ENCODE data around the gene IGF1R. TPM values are rescaled to one million over a fixed set of nuclear protein-coding genes. Genes with fewer than 3 reads are reported as not detected.

The IGF1R gene
- total RNA-seq, 1 donor from 2014 or later: 29.2 TPM

DNA sequence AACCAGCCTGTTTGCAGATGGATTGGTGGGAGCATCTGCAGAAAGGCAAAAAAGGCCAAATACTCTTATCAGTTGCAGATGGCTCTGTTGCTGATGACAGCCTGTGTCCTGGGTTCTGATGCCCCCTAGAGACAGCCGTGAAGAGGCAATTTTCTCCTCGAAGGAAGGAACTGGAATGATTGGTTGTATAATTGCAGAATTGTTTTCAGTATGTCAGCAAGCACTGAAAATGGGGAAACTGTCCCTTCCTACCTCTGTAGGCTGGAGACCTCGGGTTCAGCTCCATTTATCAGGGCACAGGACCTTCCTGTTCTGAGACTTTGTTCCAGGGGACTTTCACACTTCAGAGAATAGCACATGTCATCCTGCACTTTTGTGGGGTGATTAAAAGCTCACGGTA is 256.2 kb downstream of the IGF1R start:
- DNase-seq (ENCODE audit: low spot score): no peak

DNA sequence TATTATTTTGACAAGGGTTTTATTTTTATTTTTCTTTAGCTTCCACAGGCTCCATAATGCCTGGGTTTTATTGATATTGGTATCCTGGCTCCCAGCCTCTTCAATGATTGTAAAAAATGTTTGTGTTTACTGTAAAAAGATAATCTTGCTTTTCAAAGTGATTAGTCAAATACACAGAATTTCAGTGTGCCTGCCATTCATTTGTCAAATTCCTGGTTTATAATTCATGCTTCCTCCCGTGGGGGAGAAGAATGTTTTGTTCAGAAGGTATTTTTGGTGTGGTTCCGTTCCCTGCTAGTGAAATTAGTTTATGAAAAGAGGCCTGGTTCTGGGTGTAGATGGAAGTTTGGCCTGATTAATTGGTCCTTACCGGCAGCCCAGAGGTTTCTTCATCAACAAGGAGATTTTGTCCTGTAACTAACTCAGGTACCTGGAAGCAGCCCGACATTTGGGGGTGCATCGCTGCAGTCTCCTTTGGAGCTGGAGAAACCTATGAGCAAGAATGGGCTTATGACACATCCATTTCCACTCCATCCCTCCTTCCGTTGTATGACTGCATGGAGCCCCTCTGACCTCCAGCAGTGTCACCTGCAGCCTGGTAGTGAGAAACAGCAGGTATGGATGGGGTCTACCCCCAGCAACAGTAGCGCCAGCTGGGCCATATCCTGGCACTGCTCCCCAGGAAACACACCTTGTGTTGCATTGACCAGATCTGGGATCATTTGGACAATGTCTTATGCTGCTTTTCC is 257.8 kb downstream of the IGF1R start:
- no peak for DNase-seq (ENCODE audit: low spot score)

DNA sequence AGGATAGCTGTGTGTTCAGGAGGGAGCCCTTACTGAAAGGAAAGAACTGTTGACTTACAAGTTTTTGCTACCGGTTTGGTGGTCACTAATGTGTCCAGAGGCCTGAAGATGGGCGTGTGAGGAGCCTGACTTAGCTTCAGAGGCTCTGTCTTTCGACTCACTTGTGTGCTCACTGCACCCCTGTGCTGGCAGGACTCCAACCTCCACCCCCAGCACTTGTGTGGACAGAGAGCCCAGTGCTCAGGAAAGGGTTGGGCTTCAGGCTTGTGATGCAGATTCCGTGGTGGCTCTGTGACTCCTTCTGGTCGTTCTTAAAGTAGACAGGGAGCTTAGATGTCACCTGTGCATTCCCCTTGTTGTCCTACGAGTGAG is 258.4 kb downstream of the IGF1R start:
- DNase-seq (ENCODE audit: low spot score): no peak

DNA sequence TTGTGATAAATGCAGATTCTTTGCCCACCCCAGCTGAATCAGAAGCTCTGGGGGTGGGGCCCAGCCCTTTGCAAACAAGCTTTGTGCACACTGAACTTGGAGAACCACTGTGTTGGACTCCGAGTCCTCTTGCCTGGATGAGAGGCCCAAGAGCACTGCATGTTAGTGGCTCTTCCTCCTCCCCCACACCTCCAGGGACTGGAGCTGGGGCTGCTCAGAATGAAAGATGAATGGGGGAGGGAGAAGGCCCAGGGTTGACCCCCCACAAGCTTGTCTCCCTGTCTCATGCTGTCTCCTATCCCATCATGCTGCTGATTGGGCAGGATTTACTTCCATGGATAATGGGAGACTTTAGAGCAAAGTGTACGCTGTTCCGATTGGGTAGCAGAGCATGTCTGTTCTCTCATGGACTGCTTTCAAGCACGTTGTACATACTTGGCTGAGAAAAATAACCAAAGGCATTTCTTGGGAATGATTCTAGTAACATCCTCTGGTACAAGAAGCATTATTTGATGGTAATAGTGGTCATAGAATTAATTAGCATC is 259.7 kb downstream of the IGF1R start:
- no peak for DNase-seq (ENCODE audit: low spot score)

DNA sequence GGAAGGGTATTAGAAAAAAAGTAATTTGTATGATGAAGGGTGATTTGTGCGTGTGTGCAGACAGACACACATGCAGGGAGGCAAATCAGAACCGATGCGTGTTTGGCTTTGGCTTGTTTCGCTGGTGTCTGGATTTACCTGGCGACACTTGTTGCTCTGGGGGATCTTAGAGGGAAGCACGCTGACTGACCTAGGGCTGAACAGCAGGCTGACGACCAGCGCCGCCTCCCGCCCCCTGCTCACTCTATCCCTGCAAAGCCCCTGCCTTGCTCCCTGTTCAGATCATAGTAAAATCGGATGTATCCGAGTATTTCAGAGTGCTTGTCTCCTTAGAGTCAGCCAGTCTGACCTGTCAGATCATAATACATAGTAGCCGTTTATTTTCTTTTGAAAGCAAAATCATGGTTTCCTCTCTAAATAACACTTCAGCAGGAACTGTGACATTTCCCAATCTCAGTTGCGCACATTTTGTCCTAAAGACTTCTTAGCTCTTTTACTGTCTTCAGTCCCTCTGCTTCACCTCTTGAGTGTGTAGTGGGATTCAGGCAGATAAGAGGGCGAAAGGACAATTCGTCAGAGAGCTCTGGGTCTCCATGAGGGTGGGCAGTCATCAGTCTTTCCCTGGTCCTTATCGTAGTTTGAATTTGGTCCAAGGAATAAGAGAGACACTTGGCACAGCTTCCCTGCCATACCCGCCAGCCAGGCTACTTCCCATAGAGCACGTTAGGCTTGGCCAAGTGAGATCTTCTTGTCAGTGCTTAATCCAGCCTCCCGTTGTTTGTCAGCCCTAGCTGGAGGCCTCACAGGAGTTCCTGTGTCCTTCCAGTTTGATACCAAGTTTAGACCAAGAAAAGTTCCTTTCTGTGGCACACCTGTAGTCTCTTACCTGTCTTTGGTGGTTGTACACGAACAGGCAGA is 261.9 kb downstream of the IGF1R start:
- DNase-seq (ENCODE audit: low spot score): no peak

DNA sequence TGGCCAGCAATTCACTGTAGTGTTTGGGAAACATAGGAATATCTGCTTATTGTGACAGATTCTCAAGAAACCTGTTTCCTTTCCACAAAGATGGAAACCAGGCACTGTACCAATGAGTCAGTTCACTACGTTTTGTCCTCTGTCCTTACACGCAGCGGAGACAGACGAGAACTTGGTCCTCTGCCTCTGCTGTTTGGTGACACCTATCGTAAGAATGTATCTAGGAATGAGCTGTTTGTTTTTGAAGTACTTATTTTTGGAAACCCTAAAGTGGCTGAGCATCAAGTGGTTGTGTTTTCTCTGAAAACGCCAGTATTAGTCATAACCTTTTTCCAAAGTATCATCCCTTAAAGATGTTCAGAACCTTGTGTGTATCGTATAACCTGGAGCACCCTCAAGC is 266.3 kb downstream of the IGF1R start:
- no peak for DNase-seq (ENCODE audit: low spot score)

DNA sequence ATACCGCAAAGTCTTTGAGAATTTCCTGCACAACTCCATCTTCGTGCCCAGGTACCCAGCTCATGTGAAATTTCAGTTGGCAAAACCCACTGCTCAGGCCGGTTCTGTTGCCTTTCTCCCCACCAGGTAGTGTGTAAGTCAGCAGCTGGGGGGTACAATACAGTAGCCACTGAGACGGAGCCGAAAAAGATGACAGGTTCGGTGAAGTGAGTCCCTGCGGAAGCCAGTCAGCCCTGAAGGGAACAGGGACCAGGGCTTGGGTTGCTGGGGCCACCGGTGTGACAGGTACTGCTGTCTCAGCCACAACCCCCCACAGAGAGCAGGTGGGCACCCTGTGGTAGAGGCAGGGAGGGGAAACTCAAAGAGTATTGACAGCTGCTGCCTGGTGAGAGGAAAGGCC is 268.5 kb downstream of the IGF1R start:
- DNase-seq (ENCODE audit: low spot score): no peak

DNA sequence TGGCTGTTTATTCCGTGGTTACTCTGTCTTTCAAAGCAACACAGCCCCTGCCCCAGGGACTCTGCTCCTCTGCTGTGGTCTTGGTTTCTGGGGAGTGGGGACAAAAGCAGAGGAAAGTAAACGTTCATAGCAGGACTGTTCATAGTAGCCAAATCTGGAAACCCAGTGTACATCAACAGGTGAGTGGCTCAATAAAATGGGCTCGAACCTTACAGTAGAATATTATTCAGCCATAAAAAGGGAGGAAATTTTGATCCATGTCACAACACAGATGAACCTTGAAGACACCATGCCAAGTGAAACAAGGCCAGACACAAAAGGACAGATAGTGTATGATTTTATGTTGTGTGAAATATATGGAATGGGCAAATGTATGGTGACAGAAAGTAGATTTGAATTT is 269.1 kb downstream of the IGF1R start:
- DNase-seq (ENCODE audit: low spot score): no peak

DNA sequence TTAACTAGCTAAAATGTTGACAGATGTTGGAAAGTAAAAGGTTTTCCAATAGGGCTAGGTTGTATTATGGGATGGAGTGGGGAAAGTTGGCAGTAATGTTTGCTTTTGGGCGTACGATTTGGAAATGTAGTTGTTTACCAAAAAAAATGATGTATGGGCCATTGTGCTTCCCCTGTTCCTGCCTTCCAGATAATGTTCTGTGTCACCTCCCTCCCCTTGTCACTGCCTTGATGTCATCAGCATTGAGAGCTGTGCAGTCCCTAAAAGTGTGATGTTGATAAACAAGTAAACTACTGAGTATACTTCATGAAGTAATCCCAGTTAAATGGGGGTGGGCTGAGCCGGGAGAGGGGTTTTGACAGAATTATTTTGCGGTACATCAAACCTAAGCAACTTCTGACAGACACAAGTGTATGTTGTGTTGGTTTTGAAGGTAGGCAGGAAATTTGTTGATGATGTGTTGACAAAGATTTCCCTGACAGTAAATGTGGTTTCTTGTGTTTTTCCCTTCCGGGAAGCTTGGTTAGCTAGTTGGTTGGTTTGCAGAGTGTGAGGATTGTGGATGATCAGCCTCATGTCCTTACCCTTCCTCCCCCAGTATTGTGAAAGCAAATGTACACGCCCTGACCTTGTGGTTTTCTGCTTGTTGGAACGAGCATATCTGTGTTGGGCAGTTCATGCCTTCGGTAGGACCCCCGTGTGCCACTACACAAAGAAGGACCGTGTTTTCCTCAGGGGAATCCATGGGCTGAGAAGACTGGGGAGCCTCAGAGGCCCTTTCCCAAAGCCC is 271.9 kb downstream of the IGF1R start:
- DNase-seq (ENCODE audit: low spot score): no peak

DNA sequence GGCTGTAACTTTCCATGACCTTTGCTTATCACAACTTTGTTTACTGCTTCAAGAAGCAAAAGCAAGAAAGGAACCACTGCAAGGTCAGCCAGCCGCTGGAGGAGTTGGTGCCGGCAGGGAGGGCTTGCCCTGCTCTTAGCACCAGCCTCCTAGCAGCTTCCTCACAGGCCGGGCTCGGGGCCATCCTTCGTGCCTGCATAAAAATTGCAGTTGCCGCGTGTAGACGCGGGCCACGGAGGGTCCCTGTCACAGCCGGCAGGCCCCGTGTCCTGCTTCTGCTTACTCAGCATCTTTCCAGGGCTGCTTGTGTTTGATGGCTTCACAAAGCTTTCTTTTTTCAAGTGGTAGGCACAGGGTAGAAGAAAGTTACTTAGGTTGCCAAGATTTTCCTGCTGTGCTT is 274.8 kb downstream of the IGF1R start:
- no peak for DNase-seq (ENCODE audit: low spot score)

DNA sequence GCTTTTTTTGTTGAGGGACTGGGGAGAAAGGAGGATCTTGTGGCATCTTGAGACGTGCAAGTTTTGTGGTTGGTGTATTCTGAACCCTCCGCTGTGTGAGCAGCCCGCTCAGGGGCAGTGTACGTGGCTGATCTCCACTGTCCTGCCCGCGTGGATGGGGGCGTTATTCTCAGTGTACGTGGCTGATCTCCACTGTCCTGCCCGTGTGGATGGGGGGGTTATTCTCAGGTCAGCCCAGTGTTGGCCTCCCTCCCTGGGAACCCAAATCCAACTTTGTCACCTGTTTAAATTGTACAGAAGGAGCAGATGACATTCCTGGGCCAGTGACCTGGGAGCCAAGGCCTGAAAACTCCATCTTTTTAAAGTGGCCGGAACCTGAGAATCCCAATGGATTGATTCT is 275.2 kb downstream of the IGF1R start:
- no peak for DNase-seq (ENCODE audit: low spot score)

DNA sequence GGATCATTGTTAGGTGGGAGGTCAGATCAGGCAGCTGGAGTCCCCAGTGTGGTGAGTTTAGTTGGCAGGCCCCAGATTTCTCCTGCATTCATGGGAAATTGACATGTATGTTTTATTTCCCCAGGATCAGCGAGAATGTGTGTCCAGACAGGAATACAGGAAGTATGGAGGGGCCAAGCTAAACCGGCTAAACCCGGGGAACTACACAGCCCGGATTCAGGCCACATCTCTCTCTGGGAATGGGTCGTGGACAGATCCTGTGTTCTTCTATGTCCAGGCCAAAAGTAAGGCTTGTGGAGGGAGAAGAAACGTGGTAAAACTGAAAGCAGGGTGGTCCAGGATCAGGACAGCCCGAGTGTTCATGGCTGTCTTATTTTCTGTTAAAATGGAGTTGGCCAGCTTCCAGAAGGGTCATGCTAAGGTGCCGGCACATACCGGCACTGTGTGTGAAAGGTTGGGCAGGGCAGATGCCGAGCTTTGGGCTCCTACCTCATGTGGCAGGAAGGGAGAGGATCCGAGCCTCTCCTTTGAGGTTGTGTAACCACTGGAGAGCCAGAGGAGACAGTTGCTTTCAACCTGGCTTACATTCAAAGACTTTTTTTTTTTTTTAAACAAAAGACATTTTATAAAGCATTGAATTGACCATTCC is 276.2 kb downstream of the IGF1R start:
- no peak for DNase-seq (ENCODE audit: low spot score)

DNA sequence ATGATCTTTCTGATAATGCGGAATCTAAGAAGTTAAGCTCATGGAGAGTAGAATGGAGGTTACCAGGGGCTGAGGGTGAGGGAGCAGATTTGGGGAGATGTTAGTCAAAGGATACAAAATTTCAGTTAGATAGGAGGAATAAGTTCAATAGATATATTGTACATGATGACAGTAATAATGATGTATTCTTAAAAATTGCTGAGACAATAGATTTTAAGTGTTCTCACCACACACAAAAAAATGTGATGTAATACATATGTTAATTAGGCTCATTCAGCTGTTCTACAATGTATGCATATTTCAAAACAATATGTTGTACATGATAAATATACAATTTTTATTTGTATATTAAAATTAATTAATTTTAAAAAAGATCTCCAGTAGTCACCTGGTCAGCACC is 277.9 kb downstream of the IGF1R start:
- no peak for DNase-seq (ENCODE audit: low spot score)

DNA sequence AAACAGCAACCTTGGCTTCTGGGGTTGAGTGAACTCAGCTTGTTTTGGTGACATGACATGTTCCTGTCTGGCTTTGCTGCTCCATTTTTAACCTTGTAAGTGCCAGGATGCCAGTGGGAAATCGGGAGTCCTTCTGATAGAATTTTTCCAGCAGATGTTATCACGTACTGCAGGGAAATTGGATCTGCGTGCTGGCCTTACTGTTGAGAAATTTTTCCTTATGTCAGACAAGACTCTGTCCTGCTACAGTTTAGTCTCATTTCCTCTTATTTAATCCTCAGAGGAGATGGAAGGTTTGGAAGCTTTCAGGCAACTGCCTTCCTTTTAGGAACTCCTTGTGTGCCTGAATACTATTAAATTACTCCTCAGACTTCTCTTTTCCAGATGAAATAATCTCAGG is 278.7 kb downstream of the IGF1R start:
- DNase-seq (ENCODE audit: low spot score): no peak

DNA sequence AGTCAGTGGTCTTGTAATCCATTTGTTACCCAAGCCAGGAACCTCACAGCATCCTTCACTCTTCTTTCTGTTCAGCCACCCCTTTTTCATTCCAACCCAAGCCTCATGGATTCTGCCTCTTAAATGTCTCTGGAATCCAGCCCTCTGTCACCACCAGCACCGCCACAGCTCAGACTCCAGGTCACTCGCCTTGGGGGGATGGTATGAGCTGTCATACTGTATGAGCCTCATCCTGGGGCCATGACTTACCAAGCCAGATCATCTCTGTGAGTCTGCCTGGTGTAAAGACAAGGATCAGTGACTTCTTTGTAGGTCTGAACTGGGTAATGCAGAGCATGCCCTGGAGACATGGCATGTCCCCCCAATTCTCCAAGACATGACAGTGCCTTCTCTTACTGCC is 279.7 kb downstream of the IGF1R start:
- no peak for DNase-seq (ENCODE audit: low spot score)

DNA sequence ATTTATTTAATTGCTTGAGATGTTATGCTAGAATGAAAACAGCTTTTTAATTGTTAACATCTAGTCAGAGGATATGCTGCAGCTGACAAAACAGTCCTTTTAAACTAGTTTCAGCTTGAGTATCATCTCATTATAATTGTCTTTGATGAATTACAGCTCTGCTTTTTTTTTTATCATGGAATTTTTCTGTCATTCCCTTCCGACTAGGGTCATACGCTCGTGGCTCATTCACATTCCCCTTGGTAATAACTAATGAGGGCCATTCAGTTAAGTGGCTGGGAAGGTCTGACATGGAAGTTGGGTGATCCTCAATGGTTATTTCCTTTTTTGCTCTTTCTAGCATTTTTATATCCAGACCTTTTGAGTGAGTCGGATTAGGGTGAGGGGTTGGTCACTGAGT is 282.2 kb downstream of the IGF1R start:
- no peak for DNase-seq (ENCODE audit: low spot score)

DNA sequence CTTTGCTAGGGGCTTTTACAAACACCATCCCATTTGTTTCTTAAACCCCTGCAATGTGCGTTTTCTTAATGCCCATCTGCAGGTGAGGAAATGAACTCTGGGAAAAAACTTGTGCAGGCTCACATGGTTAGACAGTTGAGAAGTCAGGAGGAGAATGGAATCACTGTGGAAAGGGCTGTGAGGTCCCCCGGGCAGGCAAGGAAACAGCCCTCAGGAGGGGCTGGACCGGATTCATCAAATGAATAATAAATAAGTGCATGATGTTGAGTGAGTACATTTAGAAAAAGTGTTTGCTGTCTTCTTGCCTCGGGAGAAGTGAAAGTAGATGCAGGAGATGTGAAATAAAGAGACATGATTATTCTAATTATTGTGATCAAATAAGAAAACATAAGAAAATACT is 282.7 kb downstream of the IGF1R start:
- no peak for DNase-seq (ENCODE audit: low spot score)

DNA sequence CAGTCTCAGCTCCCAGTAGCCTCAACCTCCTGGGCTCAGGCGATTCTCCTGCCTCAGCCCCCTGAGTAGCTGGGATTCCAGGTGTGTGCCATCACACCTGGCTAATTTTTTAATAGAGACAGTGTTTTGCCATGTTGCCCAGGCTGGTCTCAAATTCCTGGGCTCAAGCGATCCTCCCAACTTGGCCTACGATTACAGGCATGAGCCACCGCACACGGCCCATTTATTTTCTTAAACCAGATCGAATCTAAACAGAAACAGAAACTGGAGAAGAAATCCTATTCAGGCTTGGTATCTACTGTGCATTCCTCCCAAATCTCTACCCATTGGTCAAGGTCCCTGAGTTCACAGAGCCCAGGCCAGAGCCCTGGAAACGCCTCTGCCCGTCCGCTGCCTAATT is 285.1 kb downstream of the IGF1R start:
- DNase-seq (ENCODE audit: low spot score): no peak

DNA sequence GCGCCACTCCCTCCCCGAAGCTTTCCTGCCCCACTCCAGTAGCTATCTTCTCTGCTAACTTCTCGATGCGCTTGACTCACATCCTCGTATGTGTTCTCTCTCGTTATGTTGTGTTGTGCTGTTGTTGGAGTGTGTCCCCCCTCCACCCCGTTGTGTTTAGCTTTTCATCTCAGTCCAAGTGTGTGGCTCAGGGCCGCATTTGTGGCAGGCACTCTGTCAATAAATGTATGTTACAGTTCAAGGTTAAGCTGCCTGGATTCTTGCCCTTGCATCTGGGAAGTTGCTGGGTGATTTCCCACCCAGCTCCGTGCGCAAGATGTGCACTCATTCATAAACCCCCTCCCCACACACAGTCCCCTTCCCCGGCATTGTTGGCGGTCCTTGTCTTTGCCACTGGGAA is 287.4 kb downstream of the IGF1R start:
- no peak for DNase-seq (ENCODE audit: low spot score)

DNA sequence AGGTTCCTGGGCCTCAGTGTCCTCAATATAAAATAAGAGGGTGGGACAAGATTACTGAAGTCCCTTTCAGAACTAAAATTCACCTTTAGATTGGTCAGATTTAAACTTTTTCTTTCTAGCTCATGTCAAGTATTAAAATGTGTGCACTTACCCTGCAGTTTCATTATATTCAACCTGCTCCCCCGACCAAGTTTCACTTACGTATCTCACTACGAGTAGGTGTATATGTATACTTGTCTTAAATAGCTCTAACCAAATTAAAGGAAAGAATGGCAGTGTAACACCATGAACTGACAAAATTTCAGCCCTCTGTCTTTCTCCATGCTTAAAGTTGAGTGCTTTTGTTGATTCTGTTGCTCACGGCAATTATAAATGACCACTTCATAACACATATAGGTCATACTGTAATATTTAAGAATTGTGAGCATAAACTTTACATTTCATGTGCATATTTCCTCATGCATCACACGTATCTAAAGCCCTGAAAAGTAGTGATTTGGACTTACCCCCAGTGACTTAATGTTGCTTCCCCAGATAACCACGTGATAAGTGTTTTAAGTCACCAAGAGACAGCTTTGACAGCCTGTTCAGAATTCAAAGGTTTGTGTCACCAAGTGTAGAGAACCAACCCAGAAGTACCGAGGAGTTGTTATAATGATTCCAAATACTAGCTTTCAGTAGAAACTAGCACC is 289.2 kb downstream of the IGF1R start:
- no peak for DNase-seq (ENCODE audit: low spot score)

DNA sequence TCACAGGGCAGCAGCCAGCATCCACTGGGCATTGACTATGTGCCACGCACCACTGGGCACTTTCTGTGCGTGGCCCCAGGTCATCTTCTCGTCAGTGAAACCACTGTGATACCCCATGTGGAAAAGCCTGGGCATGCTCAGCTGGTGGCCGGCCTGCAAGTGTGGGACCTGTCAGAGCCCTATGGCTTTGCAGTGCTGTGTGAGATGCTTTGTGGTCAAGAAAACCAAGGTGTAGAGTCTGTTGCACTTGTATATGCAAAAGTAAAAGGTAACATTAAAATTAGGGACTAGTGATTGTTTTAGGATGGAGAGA is 289.7 kb downstream of the IGF1R start:
- no peak for DNase-seq (ENCODE audit: low spot score)

Measured in mesenteric fat pad (tissue), 1 donor.